HL-60/S4 treated with phorbol 12-myristate 13-acetate at 8.2 ng/mL for 4 days and 3 days (cell line): ENCODE data around the gene FNDC3A.
"Not testable (repeated sequence)": the region's sequence is repeated elsewhere in the genome, so short reads cannot be mapped to it uniquely, and the experiment has no call there.

Experiments used
- in situ Hi-C: fragments of 300-500 bp; cut with MboI; formaldehyde crosslinking; loops from 2 replicates; pipeline ENCODE4 v1.15.0; 2022; ENCODE audit warnings: low sequenced_read_pairs

Gene FNDC3A

GRCh38 chr13:49082653-49083536 is 107.2 kb downstream of the FNDC3A start:
- in situ Hi-C loops: no loop called here

- in situ Hi-C loops: no loop called here
Measured at GRCh38 chr13:49084961-49085360, 109.2 kb downstream of the FNDC3A start.

- in situ Hi-C loops: no loop called here
Measured at GRCh38 chr13:49086722-49087121, 111.0 kb downstream of the FNDC3A start.

- in situ Hi-C loops: no loop called here
Measured at GRCh38 chr13:49093376-49093775, 117.7 kb downstream of the FNDC3A start.

GRCh38 chr13:49097374-49097773 is 121.7 kb downstream of the FNDC3A start:
- in situ Hi-C loops: no loop called here

GRCh38 chr13:49098198-49098597 is 122.5 kb downstream of the FNDC3A start:
- in situ Hi-C loops: no loop called here

GRCh38 chr13:49098771-49099512 is 123.2 kb downstream of the FNDC3A start:
- in situ Hi-C loops: no loop called here

- in situ Hi-C loops: no loop called here
Measured at GRCh38 chr13:49099513-49099877, 123.8 kb downstream of the FNDC3A start.

- in situ Hi-C loops: no loop called here
Measured at GRCh38 chr13:49100637-49101570, 125.2 kb downstream of the FNDC3A start.

GRCh38 chr13:49108196-49108595 is 132.5 kb downstream of the FNDC3A start:
- in situ Hi-C loops: no loop called here

- in situ Hi-C loops: no loop called here
Measured at GRCh38 chr13:49110122-49110912, 134.6 kb downstream of the FNDC3A start.

GRCh38 chr13:49110913-49111170 is 135.1 kb downstream of the FNDC3A start:
- in situ Hi-C loops: no loop called here

GRCh38 chr13:49112782-49113525 is 137.2 kb downstream of the FNDC3A start:
- in situ Hi-C loops: no loop called here

- in situ Hi-C loops: no loop called here
Measured at GRCh38 chr13:49113526-49114286, 138.0 kb downstream of the FNDC3A start.

GRCh38 chr13:49116873-49117272 is 141.2 kb downstream of the FNDC3A start:
- in situ Hi-C loops: no loop called here

GRCh38 chr13:49118455-49118854 is 142.7 kb downstream of the FNDC3A start:
- in situ Hi-C loops: not testable (repeated sequence)

GRCh38 chr13:49124693-49125304 is 149.1 kb downstream of the FNDC3A start:
- in situ Hi-C loops: no loop called here

- in situ Hi-C loops: no loop called here
Measured at GRCh38 chr13:49125964-49126524, 150.3 kb downstream of the FNDC3A start.
